OCI-M2 (cell line): ENCODE data around the gene AMT.
"Not testable (repeated sequence)": the region's sequence is repeated elsewhere in the genome, so short reads cannot be mapped to it uniquely, and the experiment has no call there.

Experiments used
- DNase-seq: peaks from one replicate; lab custom pipeline; 2025; ENCODE audit not compliant: unreplicated experiment; lab: John Stamatoyannopoulos, UW

The AMT gene

GRCh38 chr3:49391310-49391709 lies 31.0 kb downstream of the AMT start:
- DNase-seq, result not testable (repeated sequence)

- no peak for DNase-seq
Observed at GRCh38 chr3:49389297-49389696, 33.0 kb downstream of the AMT start.

GRCh38 chr3:49388289-49388820 lies 33.9 kb downstream of the AMT start:
- no peak for DNase-seq

- no peak for DNase-seq
Observed at GRCh38 chr3:49387721-49388120, 34.6 kb downstream of the AMT start.

GRCh38 chr3:49386056-49386756 lies 36.1 kb downstream of the AMT start:
- no peak for DNase-seq

- no peak for DNase-seq
Observed at GRCh38 chr3:49385617-49386016, 36.7 kb downstream of the AMT start.

- DNase-seq, result no peak
Observed at GRCh38 chr3:49383387-49383786, 38.9 kb downstream of the AMT start.

GRCh38 chr3:49378249-49378895 lies 43.9 kb downstream of the AMT start:
- no peak for DNase-seq

GRCh38 chr3:49377483-49377882 lies 44.8 kb downstream of the AMT start:
- no peak for DNase-seq

GRCh38 chr3:49371946-49372345 lies 50.3 kb downstream of the AMT start:
- no peak for DNase-seq

GRCh38 chr3:49370585-49371290 lies 51.5 kb downstream of the AMT start:
- DNase-seq, result no peak
